IPS DF 4.7 (cell line): ENCODE data around the gene HPX.
A peak's percentile ranks its signal among the peaks of the same experiment; 100 is the strongest.

Source experiments
- DNase-seq: peaks from one replicate; pipeline ENCODE4 v3.0.0-alpha.2; 2013; ENCODE audit warnings: low spot score; ENCODE audit errors: extremely low read depth

HPX gene

DNA sequence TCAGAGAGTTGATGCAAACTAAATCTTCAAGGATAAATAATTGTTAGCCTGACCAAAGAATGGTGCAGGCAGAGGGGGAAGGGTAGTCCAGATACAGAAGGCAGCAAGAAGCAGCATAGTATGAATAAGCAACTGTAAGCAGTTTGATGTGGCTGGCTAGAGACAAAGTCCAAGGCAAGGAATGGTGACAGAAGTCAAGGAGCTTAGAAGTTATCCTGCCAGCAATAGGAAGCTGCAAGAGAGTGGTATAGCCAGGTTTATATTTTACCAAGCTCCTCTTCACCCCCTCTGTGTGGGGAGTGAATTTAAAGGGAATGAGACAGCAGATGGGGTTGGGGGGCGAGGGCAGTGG is 18.3 kb upstream of the HPX start:
- no peak for DNase-seq

DNA sequence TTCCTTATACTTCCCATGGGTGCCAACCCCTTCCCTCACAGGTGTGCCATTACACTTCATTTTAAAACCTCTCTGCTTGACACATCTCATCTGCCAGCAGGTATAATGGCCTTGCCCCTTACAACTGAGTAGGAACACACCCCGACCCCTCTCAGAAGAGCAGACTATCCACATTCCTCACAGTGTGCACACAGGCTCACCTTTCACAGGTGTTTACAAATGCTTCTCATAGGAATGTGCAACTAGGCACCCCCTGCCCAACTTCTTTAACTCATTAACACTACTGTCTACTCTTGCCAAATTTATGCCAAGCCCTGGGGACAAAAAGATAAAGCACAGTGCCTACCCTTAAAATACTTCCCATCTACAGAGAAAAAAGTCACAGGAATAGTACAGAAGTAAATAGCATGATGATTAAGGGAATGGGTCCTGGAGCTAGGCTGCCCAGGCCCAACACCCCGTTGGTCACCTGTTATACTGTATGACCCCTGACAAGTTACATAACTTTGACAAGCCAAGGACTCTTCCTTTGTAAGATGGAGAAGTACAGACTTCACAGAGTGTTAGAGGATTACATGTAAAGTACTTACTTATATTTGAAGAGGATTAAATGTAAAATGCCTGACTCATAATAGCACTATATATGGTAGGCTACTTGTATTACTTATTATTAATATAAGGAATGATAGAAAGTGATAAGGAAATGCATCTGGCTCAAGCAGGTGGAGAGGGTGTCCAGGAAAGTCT is 17.7 kb upstream of the HPX start:
- no peak for DNase-seq

DNA sequence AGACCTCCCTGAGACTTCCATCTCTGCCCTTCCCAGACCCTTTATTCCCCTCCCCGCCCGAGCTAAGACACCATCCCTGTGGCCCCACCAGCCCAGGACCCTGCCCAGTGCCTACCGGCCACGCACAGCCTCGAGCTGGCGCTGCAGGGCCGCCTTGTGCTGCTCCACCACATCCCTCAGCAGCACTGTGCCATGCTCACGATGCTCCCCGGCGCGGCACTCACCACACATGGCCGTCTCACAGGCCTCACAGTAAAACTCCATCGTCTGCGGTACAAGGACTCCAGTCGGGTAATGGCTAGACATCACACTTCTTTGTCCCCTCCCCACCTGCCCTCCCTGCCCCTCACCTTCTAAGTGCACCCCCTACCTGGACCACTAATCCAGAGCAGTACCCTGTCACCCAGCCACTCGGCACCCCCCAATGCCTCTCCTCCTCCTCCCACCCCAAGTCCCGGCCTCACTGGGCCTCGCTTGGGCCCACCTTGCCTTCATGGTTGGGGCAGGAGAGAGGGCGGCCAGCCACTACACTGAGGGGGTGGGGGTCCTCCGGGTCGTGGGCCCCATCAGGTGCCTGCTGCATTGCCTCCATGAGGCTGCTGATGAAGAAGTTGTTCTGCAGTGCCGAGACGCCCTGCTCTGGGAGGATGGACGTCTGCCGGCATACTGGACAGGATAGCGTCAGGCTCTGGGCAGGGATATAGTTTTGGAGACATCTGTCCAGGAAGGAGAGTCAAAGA is 17.0 kb upstream of the HPX start:
- DNase-seq = no peak

DNA sequence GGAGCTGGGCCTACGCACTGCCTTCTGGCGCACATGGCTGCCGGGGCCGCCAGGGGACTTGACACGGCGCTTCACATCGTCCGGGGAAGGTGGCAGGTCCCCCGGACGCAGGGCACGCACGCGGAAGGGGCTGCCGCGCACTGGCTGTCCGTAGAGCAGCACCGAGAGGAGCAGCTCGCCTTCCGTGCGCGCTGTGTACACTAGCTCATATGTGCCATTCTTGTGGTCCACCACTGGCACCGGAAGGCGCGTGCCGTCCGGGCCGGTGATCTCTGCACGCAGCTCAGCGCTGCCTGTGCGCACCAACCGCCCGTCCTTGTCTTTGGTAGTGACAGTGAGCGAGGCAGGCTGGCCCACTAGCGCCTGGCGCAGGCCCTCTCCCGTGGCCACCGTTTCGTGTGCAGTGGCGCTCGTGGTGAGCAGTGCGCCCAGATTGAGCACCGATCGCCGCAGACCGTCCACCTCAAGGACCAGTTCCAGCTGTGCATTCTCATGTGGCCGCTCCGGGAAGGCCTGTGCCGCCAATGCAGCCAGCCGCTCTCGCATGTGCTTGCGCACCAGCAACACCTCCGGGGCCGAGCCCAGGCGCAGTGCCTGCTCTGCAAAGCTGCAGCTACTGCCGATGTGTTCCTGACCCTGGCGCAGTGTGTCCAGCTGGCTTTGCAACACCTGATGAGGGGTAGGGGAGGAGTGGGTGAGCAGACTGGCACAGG is 15.7 kb upstream of the HPX start:
- no peak for DNase-seq

DNA sequence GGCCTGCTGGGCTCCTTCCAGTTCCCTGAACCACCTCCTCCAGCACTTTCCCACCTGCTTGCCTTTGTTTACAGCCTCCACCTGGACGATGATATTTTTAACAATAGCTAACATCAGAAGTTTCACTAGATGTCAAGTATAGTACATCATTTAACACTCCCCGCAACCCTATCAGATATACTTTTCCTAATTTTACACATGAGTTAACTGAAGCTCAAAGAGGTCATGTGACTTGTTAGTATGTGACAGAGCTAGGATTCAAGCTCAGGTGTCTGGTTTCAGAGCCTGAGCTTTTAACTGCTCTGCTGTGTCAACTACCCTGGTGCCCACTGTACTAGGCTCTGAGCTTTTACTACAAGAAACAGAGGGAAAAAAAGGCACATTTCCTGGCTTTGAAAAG is 14.3 kb upstream of the HPX start:
- no peak for DNase-seq

- no peak for DNase-seq
These were observed 12.4 kb upstream of the HPX start for GRCh38 chr11:6453152-6453551.

DNA sequence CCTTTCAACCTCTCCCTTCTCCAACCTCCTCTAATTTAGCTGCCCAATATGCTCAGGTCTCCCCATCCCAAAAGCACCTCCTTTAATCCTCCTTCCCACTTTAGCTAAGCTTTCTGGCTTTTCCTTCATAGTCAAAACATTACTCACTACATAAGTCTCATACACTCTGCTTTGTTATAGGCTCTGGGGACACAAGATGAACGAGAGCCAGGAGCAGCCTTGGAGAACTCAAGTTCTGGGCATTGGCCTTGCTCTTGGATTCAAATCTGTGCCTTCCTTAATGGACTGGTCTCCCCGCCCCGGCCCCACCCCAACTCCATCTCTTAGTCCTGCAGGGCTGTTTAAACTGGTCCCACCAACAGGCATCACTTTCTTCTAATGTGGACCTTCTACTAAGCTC is 11.4 kb upstream of the HPX start:
- no peak for DNase-seq

- DNase-seq = no peak
These were observed 7.8 kb upstream of the HPX start for GRCh38 chr11:6448574-6448973.

DNA sequence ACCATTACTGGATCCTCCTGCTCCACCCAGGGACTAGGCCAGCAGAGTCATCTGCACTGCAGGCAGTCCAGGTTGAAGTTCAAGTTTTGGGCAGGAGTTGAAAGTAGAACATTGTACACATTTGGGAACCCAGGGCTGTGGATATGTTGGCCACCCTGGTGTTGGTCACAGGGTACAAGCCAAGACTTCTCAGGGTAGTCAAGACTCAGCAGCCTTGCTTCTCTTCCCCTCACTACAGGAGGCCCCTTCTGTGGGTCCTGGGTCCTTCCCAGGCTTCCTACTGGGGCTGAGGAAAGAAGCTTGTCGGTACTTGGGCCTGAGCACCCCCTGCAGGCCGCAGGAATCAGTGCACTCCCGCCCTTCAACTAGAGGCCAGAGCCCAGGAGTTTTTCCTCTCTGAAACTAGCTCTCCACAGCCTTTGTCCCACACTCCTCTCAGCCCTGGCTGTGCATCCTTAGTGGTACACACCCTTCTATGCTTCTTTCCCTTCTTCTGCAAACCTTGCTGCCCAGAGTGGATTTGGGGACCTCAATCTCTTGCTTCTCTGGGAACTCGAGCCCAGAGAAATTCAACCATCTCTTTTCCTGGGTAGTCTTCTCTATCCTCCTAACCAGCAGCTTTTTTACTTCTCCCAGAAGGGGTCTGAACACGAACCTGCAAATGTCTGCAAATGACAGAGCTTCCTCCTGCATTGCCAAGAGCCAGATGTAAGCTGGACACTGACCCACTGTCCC is 2.6 kb upstream of the HPX start:
- no peak for DNase-seq

GRCh38 chr11:6442441-6442840 is 1.7 kb upstream of the HPX start:
- no peak for DNase-seq

- peak; percentile 44 for DNase-seq
These were observed 1.7 kb downstream of the HPX start for GRCh38 chr11:6438979-6439571.

DNA sequence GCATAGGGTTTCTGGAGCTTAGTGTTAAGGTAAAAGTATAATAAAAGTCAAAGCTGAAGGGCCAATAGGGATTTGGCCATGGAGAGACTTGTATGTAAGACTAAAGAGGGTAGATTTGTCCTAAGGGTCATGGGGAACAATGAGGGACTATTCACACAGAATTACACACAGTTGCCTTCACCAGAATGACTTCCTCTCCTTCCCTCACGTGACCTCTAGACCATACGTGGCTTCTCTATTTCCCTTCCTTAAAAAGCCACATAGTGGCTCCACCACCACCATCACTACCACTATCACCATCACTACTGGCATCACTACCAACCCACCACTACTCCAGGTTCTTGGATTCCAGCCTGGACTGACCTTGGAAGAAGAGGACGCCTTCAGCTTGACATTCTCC is 2.8 kb downstream of the HPX start:
- no peak for DNase-seq

- DNase-seq = no peak
These were observed 3.4 kb downstream of the HPX start for GRCh38 chr11:6437423-6437822.

DNA sequence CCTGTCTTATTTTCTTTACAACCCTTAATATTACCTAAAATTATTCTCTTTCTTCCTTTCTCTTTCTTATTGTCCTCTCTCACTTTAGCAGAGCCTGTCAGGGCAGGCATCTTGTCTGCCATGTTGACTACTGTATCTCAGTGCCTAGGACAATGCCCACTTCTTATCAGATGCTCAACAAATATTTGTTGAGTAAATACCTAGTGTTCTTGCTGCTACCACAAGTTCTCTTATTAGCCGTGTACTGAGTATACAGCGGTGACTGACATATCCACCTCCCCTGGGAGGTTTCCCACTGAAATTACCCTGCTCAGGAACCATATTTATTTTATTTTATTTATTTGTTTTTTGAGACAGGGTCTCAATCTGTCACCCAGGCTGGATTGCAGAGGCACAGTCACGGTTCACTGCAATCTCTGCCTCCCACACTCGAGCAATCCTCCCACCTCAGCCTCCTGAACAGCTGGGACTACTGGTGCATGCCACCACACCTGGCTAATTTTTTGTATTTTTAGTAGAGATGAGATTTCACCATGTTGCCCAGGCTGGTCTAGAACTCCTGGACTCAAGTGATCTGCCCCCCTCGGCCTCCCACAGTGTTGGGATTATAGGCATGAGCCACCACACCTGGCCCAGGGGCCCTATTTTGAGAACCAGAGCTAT is 6.7 kb downstream of the HPX start:
- no peak for DNase-seq

DNA sequence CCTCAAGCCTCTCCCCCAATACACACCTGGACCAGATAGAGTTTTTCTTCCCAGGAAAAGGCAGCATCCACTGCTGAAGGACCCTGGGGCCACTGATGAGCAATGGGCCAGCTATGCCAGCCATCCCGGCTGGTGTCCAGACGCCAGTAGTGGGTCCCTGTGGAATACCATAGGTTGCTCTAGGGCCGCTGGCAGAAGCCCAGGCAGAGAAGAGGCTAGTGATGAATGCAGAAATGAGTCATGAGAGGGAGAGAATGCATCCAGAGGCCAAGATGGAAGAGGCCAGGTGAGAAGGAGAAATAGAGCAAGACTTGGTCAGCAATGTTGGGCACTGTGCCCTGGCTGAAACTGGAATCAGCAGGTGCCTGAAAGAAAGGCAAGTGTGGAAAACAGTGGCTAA is 8.9 kb downstream of the HPX start:
- DNase-seq = no peak

DNA sequence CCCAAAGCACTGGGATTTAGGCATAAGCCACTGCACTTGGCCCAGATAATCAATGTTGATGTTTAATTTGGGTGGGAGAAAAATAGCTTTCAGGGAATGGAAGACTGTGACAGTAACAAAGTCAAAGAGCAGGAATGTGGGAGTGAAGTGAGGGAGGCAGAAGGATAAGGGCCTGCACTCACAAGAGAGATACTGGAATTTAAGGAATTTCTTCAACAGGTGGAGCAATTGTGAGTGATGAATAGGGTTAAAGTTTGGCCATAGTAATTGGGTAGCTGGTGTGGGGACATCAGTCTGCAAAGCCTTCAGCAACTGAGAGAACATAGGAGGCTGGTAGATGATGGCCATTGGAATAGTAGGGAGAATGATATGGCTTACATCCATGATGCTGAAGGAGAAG is 13.3 kb downstream of the HPX start:
- no peak for DNase-seq

GRCh38 chr11:6420677-6421076 is 20.1 kb downstream of the HPX start:
- DNase-seq = no peak

DNA sequence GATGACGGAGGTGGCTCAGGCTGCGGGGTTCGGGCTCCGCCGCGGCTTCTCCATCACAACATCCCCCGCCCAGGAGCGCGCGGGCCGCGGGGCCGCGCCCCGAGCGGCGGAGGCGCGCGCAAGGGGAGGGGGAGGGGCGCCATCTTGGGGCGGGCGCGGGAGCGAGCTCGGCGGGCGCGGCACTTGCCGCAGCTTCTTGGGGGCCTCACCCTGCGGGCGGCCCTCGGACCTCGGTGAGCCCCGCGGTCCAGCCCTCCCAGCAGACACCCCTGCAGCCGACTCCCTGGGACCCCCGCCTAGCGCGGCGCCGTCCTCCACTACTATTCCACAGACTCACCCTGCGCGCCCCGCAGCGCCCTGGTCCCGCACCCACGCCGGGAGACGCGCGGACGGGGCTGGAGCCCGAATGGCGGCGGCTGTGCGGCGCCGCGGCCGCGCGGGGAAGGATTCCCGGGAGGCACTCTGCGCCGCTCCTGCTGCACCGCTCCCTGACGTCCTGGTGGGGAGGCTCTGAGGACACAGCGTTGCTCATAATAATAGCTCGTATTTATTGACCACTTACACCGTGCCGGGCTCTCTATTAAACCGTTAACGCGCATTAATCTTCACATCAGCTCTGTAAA is 21.7 kb downstream of the HPX start, which contains the start of gene APBB1:
APBB1 (minus strand) TSS at position 86 of the 623 bp plus-strand sequence. CDS start 7,747 bp downstream, outside the sequence.
- no peak for DNase-seq

DNA sequence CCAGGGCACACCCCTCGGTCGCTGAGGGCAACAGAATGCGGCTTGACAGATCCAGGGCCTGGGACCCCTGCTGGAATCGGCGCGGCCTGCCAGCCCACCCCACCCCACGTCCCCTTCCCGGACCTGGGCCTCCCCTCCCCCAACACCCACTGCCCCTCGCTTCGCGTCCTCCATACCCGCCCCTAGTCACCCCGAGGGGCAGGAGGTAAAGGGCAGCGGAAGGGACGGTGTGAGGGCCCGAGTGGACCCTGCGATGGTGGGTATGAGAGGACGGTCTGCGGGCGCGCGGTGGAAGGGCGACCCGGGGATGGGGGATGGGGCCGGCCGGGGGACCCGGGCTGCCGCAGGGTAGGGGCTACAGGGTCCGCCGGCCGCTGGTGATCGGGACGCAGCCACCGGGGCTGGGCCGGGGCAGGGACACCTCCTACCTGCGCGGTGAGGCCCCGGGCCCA is 22.2 kb downstream of the HPX start:
- DNase-seq = no peak

- DNase-seq = no peak
These were observed 22.8 kb downstream of the HPX start for GRCh38 chr11:6417907-6418556.
